ENCODE results near the gene OR1G1.
"Not testable (repeated sequence)": the region's sequence is repeated elsewhere in the genome, so short reads cannot be mapped to it uniquely, and the experiment has no call there.

Gene OR1G1

GRCh38 chr17:3127451-3127850 is at the start of gene OR1G1:
OR1G1 (minus strand) TSS chr17:3127551; CDS start chr17:3127551, 0 bp downstream.
- no peak for DNase-seq

GRCh38 chr17:3167574-3167973 is 40.2 kb upstream of the OR1G1 start:
- no peak for DNase-seq

- no peak for DNase-seq
Measured at GRCh38 chr17:3157218-3157617, 29.9 kb upstream of the OR1G1 start.

GRCh38 chr17:3137494-3137893 is 10.1 kb upstream of the OR1G1 start:
- not testable (repeated sequence) for DNase-seq

GRCh38 chr17:3104322-3104721 is 23.0 kb downstream of the OR1G1 start, which contains the start of gene OR1D2:
OR1D2 (minus strand) TSS chr17:3104422; CDS start chr17:3092996, 11,426 bp downstream.
- DNase-seq, result no peak

Measured in NCI-H69 (cell line).